Measurements from ENCODE around the gene ZCCHC14.

Gene ZCCHC14

GRCh38 chr16:87356491-87356853 lies 136.4 kb downstream of the ZCCHC14 start:
- DNase-seq = no peak
